SK-N-SH (cell line): ENCODE data around the gene TM4SF4. TPM values are rescaled to one million over a fixed set of nuclear protein-coding genes. Genes with fewer than 3 reads are reported as not detected.

Experiments
- CTCF ChIA-PET: fragments of 300-600, 350-600 bp; formaldehyde crosslinking; extraction: SDS; loops from one replicate; lab custom pipeline; 2021; lab: Yijun Ruan, JAX
- POLR2A ChIA-PET: fragments of 350-600 bp; sonication (Branson Sonifier 250); formaldehyde crosslinking; extraction: SDS; loops from one replicate; lab custom pipeline; 2020; ENCODE audit warnings: antibody characterized with exemption, inconsistent platforms; lab: Yijun Ruan, JAX
- DNase-seq: peaks from one replicate; pipeline ENCODE4 v3.0.0; 2012
- H2AFZ ChIP-seq: fragments of 200-600 bp; sonication (generic); 2 replicates; pipeline ENCODE4 v1.8.1; 2016; ENCODE audit warnings: antibody characterized with exemption, mild to moderate bottlenecking, low read depth
- H3F3A ChIP-seq: fragments of 200-600 bp; sonication (generic); replicated peaks from 2 replicates; pipeline ENCODE3; 2016; ENCODE audit warnings: antibody characterized with exemption, mild to moderate bottlenecking; ENCODE audit not compliant: insufficient read depth
- H3K27ac ChIP-seq, 2 experiments: fragments of 200-500 bp in 1 of 2; fragments of 200-600 bp in 1 of 2; sonication (Bioruptor generic) in 1 of 2; sonication (generic), shearing (Covaris generic) in 1 of 2; 2 replicates each; pipeline versions ENCODE4 v1.5.1 to v1.6.1; 2014 to 2016; ENCODE audit warnings: low read depth in 2 of 2, inconsistent platforms in 1 of 2, low read length in 1 of 2, mild to moderate bottlenecking in 1 of 2, mixed read lengths in 1 of 2
- H3K27me3 ChIP-seq: fragments of 200-600 bp; sonication (generic), shearing (Covaris generic); 2 replicates; pipeline ENCODE4 v1.6.1; 2016; ENCODE audit warnings: mixed run types; ENCODE audit not compliant: insufficient read depth
- H3K36me3 ChIP-seq, 2 experiments: fragments of 200-500 bp in 1 of 2; fragments of 200-600 bp in 1 of 2; sonication (Bioruptor generic) in 1 of 2; sonication (generic) in 1 of 2; replicated peaks in 1 of 2; 2 replicates each; pipeline versions ENCODE3 to v1.5.1; 2014 to 2016; ENCODE audit warnings: low read length in 1 of 2, mild to moderate bottlenecking in 1 of 2; ENCODE audit not compliant: insufficient read depth in 2 of 2, control insufficient read depth in 1 of 2
- H3K4me1 ChIP-seq, 2 experiments: fragments of 200-500 bp in 1 of 2; fragments of 200-600 bp in 1 of 2; sonication (Bioruptor generic) in 1 of 2; sonication (generic), shearing (Covaris generic) in 1 of 2; 2 replicates each; pipeline versions ENCODE4 v1.5.1 to v1.6.1; 2014 to 2016; ENCODE audit warnings: low read depth in 1 of 2, low read length in 1 of 2, mixed run types in 1 of 2; ENCODE audit not compliant: insufficient read depth in 2 of 2, control insufficient read depth in 1 of 2
- H3K4me2 ChIP-seq: fragments of 200-600 bp; sonication (generic), shearing (Covaris generic); 2 replicates; pipeline ENCODE4 v1.6.1; 2017; ENCODE audit warnings: mixed run types
- H3K4me3 ChIP-seq, 2 experiments: fragments of 200-500 bp in 1 of 2; fragments of 200-600 bp in 1 of 2; sonication (Bioruptor generic) in 1 of 2; sonication (generic), shearing (Covaris generic) in 1 of 2; 2 replicates each; pipeline versions ENCODE4 v1.5.1 to v1.8.1; 2014 to 2016; ENCODE audit warnings: low read depth in 2 of 2, inconsistent platforms in 1 of 2, low read length in 1 of 2, mild to moderate bottlenecking in 1 of 2, mixed read lengths in 1 of 2, moderate library complexity in 1 of 2
- H3K79me2 ChIP-seq: fragments of 200-600 bp; sonication (generic); 2 replicates; pipeline ENCODE4 v1.8.1; 2017; ENCODE audit warnings: mild to moderate bottlenecking; ENCODE audit not compliant: insufficient read depth
- H3K9ac ChIP-seq: fragments of 200-600 bp; sonication (generic); 2 replicates; pipeline ENCODE4 v1.6.1; 2017; ENCODE audit warnings: mixed run types
- H3K9me2 ChIP-seq: fragments of 200-600 bp; sonication (generic); 2 replicates; pipeline ENCODE4 v1.6.1; 2017; ENCODE audit warnings: mixed run types
- H3K9me3 ChIP-seq: fragments of 200-600 bp; sonication (generic); 2 replicates; pipeline ENCODE4 v1.6.1; 2017; ENCODE audit warnings: mixed run types, mild to moderate bottlenecking, moderate library complexity
- H4K20me1 ChIP-seq: fragments of 200-600 bp; sonication (generic); 2 replicates; pipeline ENCODE4 v1.6.1; 2017; ENCODE audit warnings: mild to moderate bottlenecking, mixed run types; ENCODE audit not compliant: insufficient read depth
- CHD2 ChIP-seq: fragments of 150-350 bp; IDR thresholded peaks from 2 replicates; pipeline ENCODE4 v1.6.1; 2018; ENCODE audit warnings: low read length; ENCODE audit not compliant: partially characterized antibody
- ELF1 ChIP-seq: IDR thresholded peaks from 2 replicates; pipeline ENCODE4 v1.4.0; 2012
- EP300 ChIP-seq, 2 experiments: IDR thresholded peaks; 2 replicates each; pipeline versions ENCODE4 v1.4.0 to v1.6.1; 2012; ENCODE audit warnings: borderline replicate concordance in 1 of 2, low read depth in 1 of 2, low read length in 1 of 2
- FOSL2 ChIP-seq: IDR thresholded peaks from 2 replicates; pipeline ENCODE4 v1.4.0; 2012; ENCODE audit warnings: low read depth, mild to moderate bottlenecking, moderate library complexity, borderline replicate concordance
- FOXJ3 ChIP-seq: sonication (generic); formaldehyde crosslinking; IDR thresholded peaks from 2 replicates; pipeline ENCODE4 v1.5.1; 2020; ENCODE audit warnings: mild to moderate bottlenecking, missing genetic modification reagents
- FOXM1 ChIP-seq: IDR thresholded peaks from 2 replicates; pipeline ENCODE4 v1.4.0; 2012; ENCODE audit warnings: low read depth, mild to moderate bottlenecking
- GATA2 ChIP-seq: sonication (generic); formaldehyde crosslinking; IDR thresholded peaks from 2 replicates; pipeline ENCODE4 v1.5.0; 2020; ENCODE audit warnings: mild to moderate bottlenecking, missing genetic modification reagents
- MEF2A ChIP-seq: IDR thresholded peaks from 2 replicates; pipeline ENCODE4 v1.4.0; 2012; ENCODE audit warnings: low read depth, borderline replicate concordance
- MXI1 ChIP-seq: IDR thresholded peaks from 2 replicates; pipeline ENCODE4 v1.6.1; 2012; ENCODE audit warnings: mild to moderate bottlenecking, low read depth, low read length, improper control_type of control experiment
- RCOR1 ChIP-seq: fragments of 150-350 bp; IDR thresholded peaks from 2 replicates; pipeline ENCODE4 v1.6.1; 2017; ENCODE audit warnings: antibody characterized with exemption, low read length
- RFX5 ChIP-seq: IDR thresholded peaks from 2 replicates; pipeline ENCODE4 v1.6.1; 2012; ENCODE audit warnings: mild to moderate bottlenecking, improper control_type of control experiment, low read length
- RXRA ChIP-seq: IDR thresholded peaks from 2 replicates; pipeline ENCODE4 v1.4.0; 2012; ENCODE audit warnings: low read depth, mild to moderate bottlenecking, borderline replicate concordance
- YY1 ChIP-seq: IDR thresholded peaks from 2 replicates; pipeline ENCODE4 v1.4.0; 2012; ENCODE audit warnings: low read depth, mild to moderate bottlenecking
- WGBS: methylation state at CpG from one replicate; pipeline ENCODE4 v1.1.6; 2017; ENCODE audit warnings: low lambda C conversion rate; 5-methylcytosine and 5-hydroxymethylcytosine counted together
- polyA plus RNA-seq, 3 experiments: library from polyadenylated mRNA; depleted of rRNA; stranded (reverse); fragments of >200 nt; gene quantifications; 2 replicates each; pipeline ENCODE4 v1.2.3, GENCODE V29; 2012
- TF ChIP-seq, protein P1 (sequence below): fragments of 150-350 bp; IDR thresholded peaks from 2 replicates; pipeline ENCODE4 v1.6.1; 2017; ENCODE audit warnings: antibody characterized with exemption, low read length, low read depth, borderline replicate concordance
- TF ChIP-seq, protein P2 (sequence below): IDR thresholded peaks from 2 replicates; pipeline ENCODE4 v1.4.0; 2012; ENCODE audit warnings: low read depth
- TF ChIP-seq, protein P3 (sequence below): fragments of 200-600 bp; sonication (generic); IDR thresholded peaks from 2 replicates; pipeline ENCODE4 v1.6.1; 2017; ENCODE audit warnings: antibody characterized with exemption, mild to moderate bottlenecking, moderate library complexity
- TF ChIP-seq, protein P4 (sequence below): IDR thresholded peaks from 2 replicates; pipeline ENCODE4 v1.4.0; 2012; ENCODE audit warnings: low read depth, borderline replicate concordance
- TF ChIP-seq, protein P5 (sequence below): IDR thresholded peaks from 2 replicates; pipeline ENCODE4 v1.6.1; 2012; ENCODE audit warnings: mild to moderate bottlenecking, low read depth, low read length, moderate library complexity

Gene TM4SF4
- polyA plus RNA-seq, 1 of the 3 experiments (the other 2 are of a cell fraction): 0.08 TPM

DNA sequence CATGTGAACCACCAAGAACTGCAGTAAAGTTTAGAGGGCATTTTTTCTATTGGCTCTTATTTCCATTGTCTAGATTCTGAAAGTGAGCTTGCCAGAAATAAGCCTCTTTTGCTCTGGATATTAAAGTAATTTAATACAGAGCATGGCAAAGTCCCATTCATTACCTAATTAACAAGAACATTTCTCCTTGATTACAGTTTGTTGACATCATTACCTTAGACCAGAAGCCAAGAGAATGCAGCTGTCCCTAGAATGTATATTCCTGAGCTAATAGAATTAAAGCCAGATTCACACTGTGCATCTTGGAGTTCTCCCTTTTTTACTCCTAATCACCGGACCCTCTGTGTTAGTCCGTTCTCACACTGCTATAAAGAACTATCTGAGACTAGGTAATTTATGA, 46.4 kb upstream of the TM4SF4 start:
- H4K20me1 ChIP-seq: no peaks in the 10 kb centered on the region
- H3K9ac ChIP-seq: no peak overlapping the region
- CTCF ChIA-PET: interaction anchor here (1.1 to 1.3 kb wide), 2 partner anchors 9 to 472 kb away, joined by 3 read pairs; no protein-coding TSS in a partner anchor
- no peak overlapping the region for H2AFZ ChIP-seq
- H3K4me1 ChIP-seq: peaks cover 0 to 4% of the 10 kb centered on the region in 2 experiments; a peak in 1 of 4 replicates
- no peaks in the 10 kb centered on the region for H3K27me3 ChIP-seq
- H3K9me3 ChIP-seq: no peaks in the 10 kb centered on the region
- POLR2A ChIA-PET: no interaction called here
- no peaks in the 10 kb centered on the region for H3K9me2 ChIP-seq
- H3F3A ChIP-seq: no peaks in the 10 kb centered on the region
- no peak overlapping the region for H3K27ac ChIP-seq
- TF ChIP-seq, protein P1, sequence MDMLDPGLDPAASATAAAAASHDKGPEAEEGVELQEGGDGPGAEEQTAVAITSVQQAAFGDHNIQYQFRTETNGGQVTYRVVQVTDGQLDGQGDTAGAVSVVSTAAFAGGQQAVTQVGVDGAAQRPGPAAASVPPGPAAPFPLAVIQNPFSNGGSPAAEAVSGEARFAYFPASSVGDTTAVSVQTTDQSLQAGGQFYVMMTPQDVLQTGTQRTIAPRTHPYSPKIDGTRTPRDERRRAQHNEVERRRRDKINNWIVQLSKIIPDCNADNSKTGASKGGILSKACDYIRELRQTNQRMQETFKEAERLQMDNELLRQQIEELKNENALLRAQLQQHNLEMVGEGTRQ: no peak
- no peak for TF ChIP-seq YY1
- TF ChIP-seq RXRA: no peak
- 0 out of 2 replicates have a peak, but pooled peaks have one; percentile 45 for TF ChIP-seq RCOR1
- TF ChIP-seq FOXJ3 (CRISPR knock-in tag): no peak
- no peak for TF ChIP-seq ELF1
- peak in 1 of 2 experiments; percentile 43; a peak in 1 of 4 replicates for TF ChIP-seq EP300 (IDR thresholded peaks at IDR 0.05; ENCODE audit: borderline replicate concordance in 1 of 2, low read depth in 1 of 2, low read length in 1 of 2)
- no peak for TF ChIP-seq FOSL2
- no peak for TF ChIP-seq MXI1
- DNase-seq: no peak
- no peaks in the 10 kb centered on the region for H3K79me2 ChIP-seq
- WGBS: 88% methylated on average over 2 of the region's 2 CpGs
- H3K36me3 ChIP-seq: no peaks in the 10 kb centered on the region
- no peak overlapping the region for H3K4me2 ChIP-seq
- no peak overlapping the region for H3K4me3 ChIP-seq

DNA sequence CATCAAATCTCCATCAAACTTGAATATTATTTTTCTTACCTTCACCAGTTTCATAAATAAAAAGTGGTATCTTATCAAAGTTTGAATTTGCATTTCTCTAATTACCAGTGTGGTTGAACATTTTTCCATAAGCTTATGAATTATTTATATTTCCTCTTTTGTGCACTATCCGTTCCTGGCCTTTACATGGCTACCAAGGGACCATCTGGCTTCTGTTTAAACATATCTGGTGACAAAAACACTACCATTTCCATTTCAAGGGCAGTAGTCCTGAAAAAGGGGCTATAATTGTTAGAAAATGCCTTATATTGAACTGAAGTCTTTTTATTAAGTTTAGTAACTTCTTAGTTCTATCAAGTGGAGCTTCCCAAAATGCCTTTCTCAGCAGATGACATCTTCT, 44.3 kb upstream of the TM4SF4 start:
- no peak overlapping the region for H2AFZ ChIP-seq
- CTCF ChIA-PET: interaction anchor here (0.6 to 2.3 kb wide), 3 partner anchors 14 to 1982 kb away, joined by 3 to 8 read pairs (median 4); no protein-coding TSS in a partner anchor
- TF ChIP-seq, protein P2, sequence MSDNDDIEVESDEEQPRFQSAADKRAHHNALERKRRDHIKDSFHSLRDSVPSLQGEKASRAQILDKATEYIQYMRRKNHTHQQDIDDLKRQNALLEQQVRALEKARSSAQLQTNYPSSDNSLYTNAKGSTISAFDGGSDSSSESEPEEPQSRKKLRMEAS: no peak
- no peak for TF ChIP-seq FOXJ3 (CRISPR knock-in tag)
- TF ChIP-seq FOSL2: no peak
- TF ChIP-seq RFX5: no peak
- TF ChIP-seq YY1: no peak
- no peak for TF ChIP-seq CHD2
- TF ChIP-seq, protein P3, sequence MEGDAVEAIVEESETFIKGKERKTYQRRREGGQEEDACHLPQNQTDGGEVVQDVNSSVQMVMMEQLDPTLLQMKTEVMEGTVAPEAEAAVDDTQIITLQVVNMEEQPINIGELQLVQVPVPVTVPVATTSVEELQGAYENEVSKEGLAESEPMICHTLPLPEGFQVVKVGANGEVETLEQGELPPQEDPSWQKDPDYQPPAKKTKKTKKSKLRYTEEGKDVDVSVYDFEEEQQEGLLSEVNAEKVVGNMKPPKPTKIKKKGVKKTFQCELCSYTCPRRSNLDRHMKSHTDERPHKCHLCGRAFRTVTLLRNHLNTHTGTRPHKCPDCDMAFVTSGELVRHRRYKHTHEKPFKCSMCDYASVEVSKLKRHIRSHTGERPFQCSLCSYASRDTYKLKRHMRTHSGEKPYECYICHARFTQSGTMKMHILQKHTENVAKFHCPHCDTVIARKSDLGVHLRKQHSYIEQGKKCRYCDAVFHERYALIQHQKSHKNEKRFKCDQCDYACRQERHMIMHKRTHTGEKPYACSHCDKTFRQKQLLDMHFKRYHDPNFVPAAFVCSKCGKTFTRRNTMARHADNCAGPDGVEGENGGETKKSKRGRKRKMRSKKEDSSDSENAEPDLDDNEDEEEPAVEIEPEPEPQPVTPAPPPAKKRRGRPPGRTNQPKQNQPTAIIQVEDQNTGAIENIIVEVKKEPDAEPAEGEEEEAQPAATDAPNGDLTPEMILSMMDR: no peak
- no peak for TF ChIP-seq MEF2A
- TF ChIP-seq, protein P4, sequence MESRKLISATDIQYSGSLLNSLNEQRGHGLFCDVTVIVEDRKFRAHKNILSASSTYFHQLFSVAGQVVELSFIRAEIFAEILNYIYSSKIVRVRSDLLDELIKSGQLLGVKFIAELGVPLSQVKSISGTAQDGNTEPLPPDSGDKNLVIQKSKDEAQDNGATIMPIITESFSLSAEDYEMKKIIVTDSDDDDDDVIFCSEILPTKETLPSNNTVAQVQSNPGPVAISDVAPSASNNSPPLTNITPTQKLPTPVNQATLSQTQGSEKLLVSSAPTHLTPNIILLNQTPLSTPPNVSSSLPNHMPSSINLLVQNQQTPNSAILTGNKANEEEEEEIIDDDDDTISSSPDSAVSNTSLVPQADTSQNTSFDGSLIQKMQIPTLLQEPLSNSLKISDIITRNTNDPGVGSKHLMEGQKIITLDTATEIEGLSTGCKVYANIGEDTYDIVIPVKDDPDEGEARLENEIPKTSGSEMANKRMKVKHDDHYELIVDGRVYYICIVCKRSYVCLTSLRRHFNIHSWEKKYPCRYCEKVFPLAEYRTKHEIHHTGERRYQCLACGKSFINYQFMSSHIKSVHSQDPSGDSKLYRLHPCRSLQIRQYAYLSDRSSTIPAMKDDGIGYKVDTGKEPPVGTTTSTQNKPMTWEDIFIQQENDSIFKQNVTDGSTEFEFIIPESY: no peak
- TF ChIP-seq RCOR1: no peak
- no peak for TF ChIP-seq RXRA
- TF ChIP-seq, protein P5, sequence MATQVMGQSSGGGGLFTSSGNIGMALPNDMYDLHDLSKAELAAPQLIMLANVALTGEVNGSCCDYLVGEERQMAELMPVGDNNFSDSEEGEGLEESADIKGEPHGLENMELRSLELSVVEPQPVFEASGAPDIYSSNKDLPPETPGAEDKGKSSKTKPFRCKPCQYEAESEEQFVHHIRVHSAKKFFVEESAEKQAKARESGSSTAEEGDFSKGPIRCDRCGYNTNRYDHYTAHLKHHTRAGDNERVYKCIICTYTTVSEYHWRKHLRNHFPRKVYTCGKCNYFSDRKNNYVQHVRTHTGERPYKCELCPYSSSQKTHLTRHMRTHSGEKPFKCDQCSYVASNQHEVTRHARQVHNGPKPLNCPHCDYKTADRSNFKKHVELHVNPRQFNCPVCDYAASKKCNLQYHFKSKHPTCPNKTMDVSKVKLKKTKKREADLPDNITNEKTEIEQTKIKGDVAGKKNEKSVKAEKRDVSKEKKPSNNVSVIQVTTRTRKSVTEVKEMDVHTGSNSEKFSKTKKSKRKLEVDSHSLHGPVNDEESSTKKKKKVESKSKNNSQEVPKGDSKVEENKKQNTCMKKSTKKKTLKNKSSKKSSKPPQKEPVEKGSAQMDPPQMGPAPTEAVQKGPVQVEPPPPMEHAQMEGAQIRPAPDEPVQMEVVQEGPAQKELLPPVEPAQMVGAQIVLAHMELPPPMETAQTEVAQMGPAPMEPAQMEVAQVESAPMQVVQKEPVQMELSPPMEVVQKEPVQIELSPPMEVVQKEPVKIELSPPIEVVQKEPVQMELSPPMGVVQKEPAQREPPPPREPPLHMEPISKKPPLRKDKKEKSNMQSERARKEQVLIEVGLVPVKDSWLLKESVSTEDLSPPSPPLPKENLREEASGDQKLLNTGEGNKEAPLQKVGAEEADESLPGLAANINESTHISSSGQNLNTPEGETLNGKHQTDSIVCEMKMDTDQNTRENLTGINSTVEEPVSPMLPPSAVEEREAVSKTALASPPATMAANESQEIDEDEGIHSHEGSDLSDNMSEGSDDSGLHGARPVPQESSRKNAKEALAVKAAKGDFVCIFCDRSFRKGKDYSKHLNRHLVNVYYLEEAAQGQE: no peak
- no peak for TF ChIP-seq MXI1
- no peak for TF ChIP-seq GATA2 (CRISPR knock-in tag)
- TF ChIP-seq FOXM1: no peak
- TF ChIP-seq, all 33 proteins: peak for 0
- H3K4me2 ChIP-seq: no peak overlapping the region
- no peak overlapping the region for H3K9ac ChIP-seq
- no peaks in the 10 kb centered on the region for H3K9me3 ChIP-seq
- H4K20me1 ChIP-seq: no peaks in the 10 kb centered on the region
- H3K27ac ChIP-seq: no peak overlapping the region
- H3K4me1 ChIP-seq: peaks cover 0 to 4% of the 10 kb centered on the region in 2 experiments; a peak in 1 of 4 replicates
- H3K79me2 ChIP-seq: no peaks in the 10 kb centered on the region
- H3F3A ChIP-seq: no peaks in the 10 kb centered on the region
- 90% methylated on average over 1 of the region's 1 CpG for WGBS
- no peaks in the 10 kb centered on the region for H3K27me3 ChIP-seq
- H3K9me2 ChIP-seq: no peaks in the 10 kb centered on the region
- H3K4me3 ChIP-seq: no peak overlapping the region
- POLR2A ChIA-PET: no interaction called here
- no peaks in the 10 kb centered on the region for H3K36me3 ChIP-seq
- no peak for DNase-seq
